HepG2 (cell line): ENCODE results near the gene UNC119B. TPM values are rescaled to one million over a fixed set of nuclear protein-coding genes. Genes with fewer than 3 reads are reported as not detected.

Experiments used
- ATAC-seq: fragments of 200-7000 bp; cut with Tn5 transposase; 3 replicates; pipeline ENCODE4 v1.9.1; 2020; ENCODE audit warnings: mild to moderate bottlenecking, moderate library complexity
- BruUV-seq: library from RNA; stranded (reverse); fragments of 400-500 nt; replicated peaks from 2 replicates; lab custom pipeline; 2021; lab: Mats Ljungman, UMichigan
- CTCF ChIA-PET: fragments of 300-600 bp; formaldehyde crosslinking; extraction: SDS; loops from one replicate; lab custom pipeline; 2021; ENCODE audit warnings: low total read pairs, inconsistent platforms, low intra/inter-chr PET ratio; lab: Yijun Ruan, JAX
- POLR2A ChIA-PET: fragments of 350-600 bp; sonication (Branson Sonifier 250); formaldehyde crosslinking; loops from one replicate; lab custom pipeline; 2020; ENCODE audit warnings: antibody characterized with exemption, inconsistent platforms; lab: Yijun Ruan, JAX
- DNase-seq: peaks from one replicate; pipeline ENCODE4 v3.0.0-alpha.2; 2015; ENCODE audit warnings: low spot score
- FAIRE-seq: peaks from 3 replicates; lab custom pipeline; 2011; peaks lifted over from hg19 to GRCh38; lab: Jason Lieb, UNC
- H2AFZ ChIP-seq: one replicate; pipeline ENCODE4 v1.6.1; 2011; ENCODE audit warnings: low read length, inconsistent platforms
- H3K27ac ChIP-seq: fragments of 300-600 bp; 3 replicates; pipeline ENCODE4 v1.8.0; 2011; ENCODE audit warnings: mixed run types, mild to moderate bottlenecking, mixed read lengths, low read length, inconsistent platforms; ENCODE audit not compliant: insufficient read depth; ENCODE audit errors: extremely low read length
- H3K27me3 ChIP-seq, 2 experiments: fragments of 200-600 bp in 1 of 2; 2 replicates in 1 of 2; 3 replicates in 1 of 2; pipeline versions ENCODE4 v1.6.0 to v1.8.0; 2011; ENCODE audit warnings: low read length in 2 of 2, mild to moderate bottlenecking in 2 of 2, moderate library complexity in 2 of 2, inconsistent platforms in 1 of 2; ENCODE audit not compliant: insufficient read depth in 2 of 2, control insufficient read depth in 1 of 2
- H3K36me3 ChIP-seq, 2 experiments: fragments of 200-600 bp in 1 of 2; replicated peaks in 1 of 2; 2 replicates in 1 of 2; 3 replicates in 1 of 2; pipeline versions ENCODE4 v1.5.1 to v1.8.0; 2011; ENCODE audit warnings: low read length in 2 of 2, inconsistent platforms in 1 of 2; ENCODE audit not compliant: insufficient read depth in 2 of 2, control insufficient read depth in 1 of 2
- H3K4me1 ChIP-seq: 2 replicates; pipeline ENCODE4 v1.5.1; 2012; ENCODE audit warnings: low read length, inconsistent platforms; ENCODE audit not compliant: insufficient read depth
- H3K4me2 ChIP-seq: 2 replicates; pipeline ENCODE4 v1.6.0; 2011; ENCODE audit warnings: low read depth, low read length, inconsistent platforms
- H3K4me3 ChIP-seq, 3 experiments: fragments of 200-600 bp in 1 of 3; sonication (generic), shearing (Covaris generic) in 1 of 3; replicated peaks in 1 of 3; 2 replicates each; pipeline ENCODE4 v1.5.1; 2011 to 2016; ENCODE audit warnings: low read length in 3 of 3, inconsistent platforms in 2 of 3, low read depth in 2 of 3, mild to moderate bottlenecking in 2 of 3, control low read depth in 1 of 3, mixed read lengths in 1 of 3; ENCODE audit not compliant: insufficient read depth in 1 of 3
- H3K79me2 ChIP-seq: one replicate; pipeline ENCODE4 v1.6.1; 2011; ENCODE audit warnings: low read length, inconsistent platforms; ENCODE audit not compliant: insufficient read depth
- H3K9ac ChIP-seq: 2 replicates; pipeline ENCODE4 v1.6.0; 2011; ENCODE audit warnings: mild to moderate bottlenecking, low read depth, low read length, inconsistent platforms; ENCODE audit not compliant: insufficient read depth
- H3K9me3 ChIP-seq: 2 replicates; pipeline ENCODE4 v1.5.1; 2012; ENCODE audit warnings: mild to moderate bottlenecking, low read length
- H4K20me1 ChIP-seq: 2 replicates; pipeline ENCODE4 v1.6.0; 2011; ENCODE audit warnings: inconsistent platforms, mild to moderate bottlenecking, low read length, moderate library complexity; ENCODE audit not compliant: insufficient read depth
- ARID5B ChIP-seq: IDR thresholded peaks from 2 replicates; pipeline ENCODE4 v1.4.0; 2020; ENCODE audit warnings: mild to moderate bottlenecking, missing genetic modification reagents
- CREM ChIP-seq, 2 experiments: sonication (generic) in 1 of 2; formaldehyde crosslinking in 1 of 2; IDR thresholded peaks; 2 replicates each; pipeline versions ENCODE4 v1.4.0 to v1.6.1; 2016 to 2020; ENCODE audit warnings: antibody characterized with exemption in 1 of 2, mild to moderate bottlenecking in 1 of 2, missing genetic modification reagents in 1 of 2
- DNMT3B ChIP-seq: conservative IDR thresholded peaks from 2 replicates; pipeline ENCODE4 v1.6.1; 2016; ENCODE audit warnings: missing biosample characterization, control low read depth
- FOXA3 ChIP-seq: IDR thresholded peaks from 2 replicates; pipeline ENCODE4 v1.6.1; 2016; ENCODE audit warnings: missing genetic modification reagents, missing compliant biosample characterization
- GFI1 ChIP-seq: sonication (generic); formaldehyde crosslinking; IDR thresholded peaks from 2 replicates; pipeline ENCODE4 v1.5.0; 2020; ENCODE audit warnings: missing genetic modification reagents, mild to moderate bottlenecking, borderline replicate concordance
- RBM22 ChIP-seq: fragments of 200-400 bp; formaldehyde crosslinking; optimal IDR thresholded peaks from 2 replicates; pipeline ENCODE3; 2017; ENCODE audit warnings: mild to moderate bottlenecking, low read length, moderate library complexity
- TERF1 ChIP-seq: sonication (generic); formaldehyde crosslinking; IDR thresholded peaks from 2 replicates; pipeline ENCODE4 v1.8.0; 2022; ENCODE audit warnings: mild to moderate bottlenecking, missing genetic modification reagents, moderate library complexity
- TIGD3 ChIP-seq: sonication (generic); formaldehyde crosslinking; IDR thresholded peaks from 2 replicates; pipeline ENCODE4 v1.5.1; 2020; ENCODE audit warnings: mild to moderate bottlenecking, missing genetic modification reagents, borderline replicate concordance
- ZBTB26 ChIP-seq: IDR thresholded peaks from 2 replicates; pipeline ENCODE4 v1.6.1; 2016; ENCODE audit warnings: missing compliant biosample characterization, missing genetic modification reagents, borderline replicate concordance
- ZNF180 ChIP-seq: sonication (generic); formaldehyde crosslinking; IDR thresholded peaks from 2 replicates; pipeline ENCODE4 v1.4.0; 2020; ENCODE audit warnings: low read depth, missing genetic modification reagents, borderline replicate concordance
- ZNF234 ChIP-seq: sonication (generic); formaldehyde crosslinking; conservative IDR thresholded peaks from 2 replicates; pipeline ENCODE4 v1.5.1; 2020; ENCODE audit warnings: mild to moderate bottlenecking, missing genetic modification reagents
- ZNF33A ChIP-seq: sonication (generic); formaldehyde crosslinking; IDR thresholded peaks from 2 replicates; pipeline ENCODE4 v1.5.1; 2020; ENCODE audit warnings: missing genetic modification reagents, mild to moderate bottlenecking, moderate library complexity, borderline replicate concordance
- ZNF639 ChIP-seq: conservative IDR thresholded peaks from 2 replicates; pipeline ENCODE4 v1.6.1; 2018; ENCODE audit warnings: missing genetic modification reagents
- WGBS: methylation state at CpG from one replicate; pipeline ENCODE4 v1.1.6; 2017; ENCODE audit warnings: low lambda C conversion rate; 5-methylcytosine and 5-hydroxymethylcytosine counted together
- in situ Hi-C: cut with HindIII; loops from 2 replicates; pipeline ENCODE4 v1.10.0; 2017; ENCODE audit warnings: low pct_unique_long_range_greater_than_20kb; ENCODE audit not compliant: extremely low pct_ligation_motif_present
- intact Hi-C: fragments of 100-400 bp; cut with micrococcal nuclease; formaldehyde crosslinking; loops from one replicate; pipeline ENCODE4 v1.10.0; 2022; ENCODE audit not compliant: unreplicated experiment
- polyA plus RNA-seq, 8 experiments: library from polyadenylated mRNA; depleted of rRNA in 3 of 8; stranded (reverse) in 7 of 8; unstranded in 1 of 8; fragments of >200 nt; fragmentation: Illumina TruSeq in 4 of 8; extraction: Trizol in 4 of 8; gene quantifications; 2 replicates each; pipeline versions ENCODE4 v1.2.1 to v1.2.3, GENCODE V29; 2011 to 2016; ENCODE audit warnings: low read depth in 4 of 8, missing spikeins in 1 of 8, mixed read lengths in 1 of 8; ENCODE audit not compliant: insufficient read depth in 1 of 8
- total RNA-seq, 5 experiments: library from RNA; depleted of rRNA; stranded (reverse); fragments of >200 nt; fragmentation: Illumina TruSeq; extraction: Trizol; gene quantifications; 2 replicates each; pipeline ENCODE4 v1.2.3, GENCODE V29; 2016; ENCODE audit warnings: low read depth in 1 of 5

Gene UNC119B
- total and polyA plus RNA-seq, 2 of the 13 experiments (the other 11 are each of a cell fraction or from before 2014, with no cell fraction given), result 19.6 to 19.7 TPM

- TF ChIP-seq ZNF639 (no peak), ARID5B (CRISPR knock-in tag) (no peak)
Observed at GRCh38 chr12:120705618-120706017, 4.6 kb upstream of the UNC119B start (continued).

GRCh38 chr12:120706029-120706428 lies 4.2 kb upstream of the UNC119B start:
- Histone ChIP-seq H3K9ac (no peak overlapping the region), H3K27ac (no peak overlapping the region), H3K9me3 (no peaks in the 10 kb centered on the region), H3K36me3 (peaks cover 3 to 11% of the 10 kb centered on the region in 2 experiments), H3K4me3 (no peak overlapping the region), H2AFZ (no peak overlapping the region), H3K27me3 (no peaks in the 10 kb centered on the region), H3K79me2 (peaks cover 5% of the 10 kb centered on the region), H3K4me1 (peaks cover 36% of the 10 kb centered on the region), H4K20me1 (no peaks in the 10 kb centered on the region), H3K4me2 (no peak overlapping the region)
- ChIA-PET POLR2A (no interaction called here), CTCF (no interaction called here)
- intact Hi-C loops, result no loop called here
- BruUV-seq, result no TSS peak
- DNase-seq (no peak), ATAC-seq (no peak), FAIRE-seq (no peak)
- WGBS, result 75% methylated on average over 5 of the region's 5 CpGs
- in situ Hi-C loops, result no loop called here
- TF ChIP-seq RBM22 (no peak), ZNF33A (CRISPR knock-in tag) (no peak), CREM (IDR thresholded peaks at IDR 0.05) (no peak), CREM (CRISPR knock-in tag; IDR thresholded peaks at IDR 0.05) (no peak), ZNF180 (no peak), FOXA3 (CRISPR knock-in tag) (no peak), ZBTB26 (CRISPR knock-in tag) (no peak), TIGD3 (no peak), GFI1 (CRISPR knock-in tag) (no peak), TERF1 (no peak), ZNF234 (CRISPR knock-in tag) (no peak), DNMT3B (no peak)
